CD4-positive, alpha-beta T cell (primary cell): ENCODE measurements around the gene TLL2. TPM values are rescaled to one million over a fixed set of nuclear protein-coding genes. Genes with fewer than 3 reads are reported as not detected.

Experiments used
- ATAC-seq: fragments of 200-7000 bp; cut with Tn5 transposase; one replicate; pipeline ENCODE4 v1.10.0; 2022; ENCODE audit warnings: mild to moderate bottlenecking; ENCODE audit not compliant: poor library complexity
- CTCF ChIA-PET: fragments of 350-600 bp; sonication (Branson Sonifier 250); formaldehyde crosslinking; loops from one replicate; lab custom pipeline; 2021; ENCODE audit warnings: antibody characterized with exemption, inconsistent platforms; lab: Charles Lee
- POLR2A ChIA-PET: fragments of 350-600 bp; sonication (Branson Sonifier 250); formaldehyde crosslinking; loops from one replicate; lab custom pipeline; 2021; ENCODE audit warnings: antibody characterized with exemption, inconsistent platforms; lab: Charles Lee
- DNase-seq, 14 experiments: peaks; one replicate each; pipeline ENCODE4 v3.0.0-alpha.2; 2013 to 2020; ENCODE audit warnings: mixed read lengths in 2 of 14
- H3K27ac ChIP-seq, 2 donors: one replicate each; pipeline versions ENCODE4 v1.5.1 to v1.7.0; 2013; ENCODE audit warnings: low read length in 2 of 2, low read depth in 1 of 2, mild to moderate bottlenecking in 1 of 2
- H3K27me3 ChIP-seq, 2 experiments: 1 replicate in 1 of 2; 2 replicates in 1 of 2; pipeline versions ENCODE4 v1.6.1 to v1.7.0; 2013; ENCODE audit warnings: low read length in 2 of 2, control low read depth in 1 of 2, mild to moderate bottlenecking in 1 of 2, moderate library complexity in 1 of 2; ENCODE audit not compliant: insufficient read depth in 2 of 2, control insufficient read depth in 1 of 2
- H3K36me3 ChIP-seq: one replicate; pipeline ENCODE4 v1.6.1; 2013; ENCODE audit warnings: low read length, control low read depth; ENCODE audit not compliant: insufficient read depth
- H3K4me1 ChIP-seq: one replicate; pipeline ENCODE4 v1.6.1; 2013; ENCODE audit warnings: low read length, control low read depth; ENCODE audit not compliant: insufficient read depth
- H3K4me3 ChIP-seq: one replicate; pipeline ENCODE4 v1.5.1; 2013; ENCODE audit warnings: mild to moderate bottlenecking, low read length, moderate library complexity
- H3K9me3 ChIP-seq, 2 experiments: 1 replicate in 1 of 2; 2 replicates in 1 of 2; pipeline versions ENCODE4 v1.6.1 to v1.7.0; 2013; ENCODE audit warnings: low read length in 2 of 2, mild to moderate bottlenecking in 2 of 2, control low read depth in 1 of 2, moderate library complexity in 1 of 2; ENCODE audit not compliant: control insufficient read depth in 1 of 2, insufficient read depth in 1 of 2
- H3K27ac Mint-ChIP-seq: one replicate; pipeline ENCODE4 v1.8.0; 2020; ENCODE audit warnings: mixed read lengths
- H3K27me3 Mint-ChIP-seq: one replicate; pipeline ENCODE4 v1.8.0; 2021; ENCODE audit warnings: mixed read lengths
- H3K36me3 Mint-ChIP-seq: one replicate; pipeline ENCODE4 v1.8.0; 2021; ENCODE audit warnings: low read depth, mixed read lengths
- H3K4me1 Mint-ChIP-seq: one replicate; pipeline ENCODE4 v1.8.0; 2021; ENCODE audit warnings: low read depth, mixed read lengths
- H3K4me3 Mint-ChIP-seq: one replicate; pipeline ENCODE4 v1.8.0; 2020; ENCODE audit warnings: mild to moderate bottlenecking, mixed read lengths
- H3K9me3 Mint-ChIP-seq: one replicate; pipeline ENCODE4 v1.8.0; 2020; ENCODE audit warnings: mixed read lengths
- CTCF ChIP-seq: fragments of 200-600 bp; IDR thresholded peaks from one replicate; pipeline ENCODE4 v1.8.0; 2022; ENCODE audit warnings: antibody characterized with exemption, mild to moderate bottlenecking
- intact Hi-C, 2 experiments: fragments of 100-400 bp; cut with DNase I in 1 of 2; cut with micrococcal nuclease in 1 of 2; formaldehyde crosslinking; loops; one replicate each; pipeline versions ENCODE4 v1.15.1 to v1.9.0; 2023 to 2025; cut with DNase I, micrococcal nuclease
- total RNA-seq, 174 experiments: library from RNA in 2 of 174; stranded (reverse) in 2 of 174; gene quantifications; one replicate each; pipeline ENCODE4 v1.2.3 and lab custom pipeline; 2021 to 2026

Gene TLL2
- total RNA-seq, 2 experiments from 2014 or later, result not detected

- TF ChIP-seq CTCF, result no peak
- Histone ChIP-seq H3K27ac (no peak overlapping the region), H3K4me1 (no peaks in the 10 kb centered on the region), H3K36me3 (no peaks in the 10 kb centered on the region), H3K27me3 (peaks cover 0 to 2% of the 10 kb centered on the region in 2 experiments), H3K9me3 (no peaks in the 10 kb centered on the region), H3K4me3 (no peak overlapping the region)
- CTCF ChIA-PET, result no interaction called here
- POLR2A ChIA-PET, result no interaction called here
- intact Hi-C loops, result no loop called here
- Mint-ChIP-seq H3K4me1 (no peaks in the 10 kb centered on the region), H3K27me3 (peaks cover 17% of the 10 kb centered on the region), H3K36me3 (no peaks in the 10 kb centered on the region), H3K9me3 (no peaks in the 10 kb centered on the region), H3K27ac (no peak overlapping the region), H3K4me3 (no peak overlapping the region)
- no peak for DNase-seq
- no peak for ATAC-seq
Measured at GRCh38 chr10:96495544-96495943, 18.2 kb downstream of the TLL2 start.

- TF ChIP-seq CTCF, result no peak
Measured at GRCh38 chr10:96494694-96495093, 19.0 kb downstream of the TLL2 start.

GRCh38 chr10:96493871-96494525, 19.7 kb downstream of the TLL2 start:
- Histone ChIP-seq H3K4me3 (no peak overlapping the region), H3K9me3 (no peaks in the 10 kb centered on the region), H3K27ac (no peak overlapping the region), H3K4me1 (no peaks in the 10 kb centered on the region), H3K27me3 (peaks cover 0 to 2% of the 10 kb centered on the region in 2 experiments), H3K36me3 (no peaks in the 10 kb centered on the region)
- Mint-ChIP-seq H3K27me3 (peaks cover 17% of the 10 kb centered on the region), H3K27ac (no peak overlapping the region), H3K36me3 (no peaks in the 10 kb centered on the region), H3K4me3 (no peak overlapping the region), H3K9me3 (no peaks in the 10 kb centered on the region), H3K4me1 (no peaks in the 10 kb centered on the region)
- ChIA-PET CTCF (no interaction called here), POLR2A (no interaction called here)
- intact Hi-C loops, result no loop called here
- ATAC-seq (no peak), DNase-seq (no peak)
- no peak for TF ChIP-seq CTCF

More at GRCh38 chr10:96494694-96495093, 19.0 kb downstream of the TLL2 start:
- intact Hi-C loops, result no loop called here
- Histone ChIP-seq H3K4me1 (no peaks in the 10 kb centered on the region), H3K4me3 (no peak overlapping the region), H3K9me3 (no peaks in the 10 kb centered on the region), H3K36me3 (no peaks in the 10 kb centered on the region), H3K27me3 (peaks cover 0 to 2% of the 10 kb centered on the region in 2 experiments), H3K27ac (no peak overlapping the region)
- no peaks in the 10 kb centered on the region for H3K9me3 Mint-ChIP-seq
- H3K27me3 Mint-ChIP-seq, result peaks cover 17% of the 10 kb centered on the region
- no peak overlapping the region for H3K4me3 Mint-ChIP-seq
- DNase-seq, result no peak
- no peaks in the 10 kb centered on the region for H3K4me1 Mint-ChIP-seq
- POLR2A ChIA-PET, result no interaction called here
- no peaks in the 10 kb centered on the region for H3K36me3 Mint-ChIP-seq
- CTCF ChIA-PET, result no interaction called here
- H3K27ac Mint-ChIP-seq, result no peak overlapping the region
- no peak for ATAC-seq
